ENCODE data around the gene MYO1G. TPM values are rescaled to one million over a fixed set of nuclear protein-coding genes. Genes with fewer than 3 reads are reported as not detected.

The MYO1G gene
- total RNA-seq, 1 experiment from 2014 or later, result 0.46 TPM

- no peak for TF ChIP-seq CREB1 (CRISPR knock-in tag; IDR thresholded peaks at IDR 0.05)
- TF ChIP-seq MLX (CRISPR knock-in tag; IDR thresholded peaks at IDR 0.05), result no peak
- no peak for TF ChIP-seq PRDM15 (CRISPR knock-in tag; IDR thresholded peaks at IDR 0.05)
- no peak for TF ChIP-seq NFE2L1 (CRISPR knock-in tag; IDR thresholded peaks at IDR 0.05)
- TF ChIP-seq ZNF138 (CRISPR knock-in tag; conservative IDR thresholded peaks at IDR 0.05), result no peak
- no peak for TF ChIP-seq CTCF (IDR thresholded peaks at IDR 0.05)
- TF ChIP-seq JUN (CRISPR knock-in tag; IDR thresholded peaks at IDR 0.05), result no peak
Observed at GRCh38 chr7:44958645-44959344, 20.0 kb downstream of the MYO1G start (continued).

- Mint-ChIP-seq H3K9me3 (peaks cover 8% of the 10 kb centered on the region), H3K27me3 (ENCODE audit: low read depth) (peaks cover 9% of the 10 kb centered on the region), H3K4me3 (no peak overlapping the region), H3K36me3 (no peaks in the 10 kb centered on the region), H3K27ac (no peak overlapping the region), H3K4me1 (no peaks in the 10 kb centered on the region)
- no peak for TF ChIP-seq MXD4 (CRISPR knock-in tag; IDR thresholded peaks at IDR 0.05; ENCODE audit: borderline replicate concordance)
- no peak for TF ChIP-seq CTCF (IDR thresholded peaks at IDR 0.05)
- no peak for TF ChIP-seq CDX4 (CRISPR knock-in tag; IDR thresholded peaks at IDR 0.05; ENCODE audit: borderline replicate concordance)
- no peak for TF ChIP-seq ZMAT4 (CRISPR knock-in tag; IDR thresholded peaks at IDR 0.05)
- no peak for TF ChIP-seq ZNF138 (CRISPR knock-in tag; conservative IDR thresholded peaks at IDR 0.05)
- no peak for TF ChIP-seq NFE2L1 (CRISPR knock-in tag; IDR thresholded peaks at IDR 0.05)
- TF ChIP-seq ARID4B (CRISPR knock-in tag; IDR thresholded peaks at IDR 0.05; ENCODE audit: borderline replicate concordance), result no peak
- CTCF ChIA-PET, result interaction anchor here (0.6 to 1.1 kb wide), 3 partner anchors 8 to 180 kb away, joined by 3 to 4 read pairs (median 4); no protein-coding TSS in a partner anchor
- POLR2A ChIA-PET, result no interaction called here
- ATAC-seq (no peak), DNase-seq (ENCODE audit: low spot score) (no peak)
Observed at GRCh38 chr7:44956157-44956766, 22.6 kb downstream of the MYO1G start.
